HG03520 (cell line): ENCODE results near the gene NUDT5.

ENCODE experiments used
- ATAC-seq: cut with Tn5 transposase; IDR thresholded peaks from one replicate; pipeline ENCODE4 v1.9.1; 2021; ENCODE audit warnings: mild to moderate bottlenecking, moderate library complexity; ENCODE audit not compliant: unreplicated experiment

The NUDT5 gene

DNA sequence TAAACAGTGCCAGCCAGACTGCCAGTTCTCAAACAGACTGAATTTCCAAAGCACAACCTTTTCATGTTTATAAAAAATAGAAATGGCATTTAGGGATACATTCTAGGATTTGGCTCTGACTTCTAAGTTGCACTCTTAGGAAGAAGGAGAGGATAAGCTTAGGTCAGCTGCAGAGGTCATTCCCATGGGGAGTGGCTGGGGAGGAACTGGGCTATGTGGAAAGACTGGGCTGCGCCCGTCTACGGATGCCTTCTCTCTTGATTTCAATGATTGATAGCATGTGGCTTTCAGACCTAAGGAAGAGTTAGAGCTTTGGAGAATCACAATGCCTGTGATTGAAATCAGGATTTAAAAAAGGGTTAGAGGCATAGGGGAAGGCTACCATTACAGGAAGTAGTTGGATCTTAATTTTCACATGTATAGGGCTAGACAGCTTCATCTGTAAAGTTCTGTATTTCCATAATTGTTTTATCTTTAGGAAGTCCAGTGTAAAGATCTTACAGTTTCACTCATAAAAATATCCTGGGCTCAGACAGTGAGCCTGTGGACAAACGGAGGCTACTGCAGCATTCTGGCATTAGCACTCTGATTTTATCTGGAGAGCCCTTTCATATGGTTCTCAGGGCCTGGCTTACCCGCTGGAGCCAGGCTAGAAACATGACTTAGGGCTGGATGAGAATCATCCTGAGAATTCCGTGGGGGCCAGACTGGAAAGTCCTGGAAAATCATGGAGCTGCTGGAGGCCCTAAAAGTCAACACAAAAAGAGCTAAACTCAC, 29.5 kb downstream of the NUDT5 start:
- no peak for ATAC-seq

DNA sequence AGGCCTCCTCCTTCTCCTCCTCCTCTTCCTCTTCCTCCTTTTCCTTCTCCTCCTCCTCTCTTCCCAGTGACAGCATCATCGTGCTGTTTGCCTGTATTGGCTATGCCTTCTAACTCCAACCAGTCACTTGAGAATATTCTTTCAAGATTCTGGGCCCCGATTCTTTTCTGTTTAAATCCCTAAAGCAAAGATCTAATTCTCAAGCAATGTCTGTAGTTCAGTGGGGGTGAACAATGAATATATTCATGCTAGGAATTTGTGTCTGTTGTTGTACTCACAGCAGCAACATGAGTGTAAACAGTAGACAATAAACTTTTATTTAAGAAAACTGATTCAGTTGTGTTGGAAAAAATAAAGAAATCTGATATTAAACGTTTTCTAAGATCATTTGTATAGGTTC, 30.7 kb downstream of the NUDT5 start:
- no peak for ATAC-seq

DNA sequence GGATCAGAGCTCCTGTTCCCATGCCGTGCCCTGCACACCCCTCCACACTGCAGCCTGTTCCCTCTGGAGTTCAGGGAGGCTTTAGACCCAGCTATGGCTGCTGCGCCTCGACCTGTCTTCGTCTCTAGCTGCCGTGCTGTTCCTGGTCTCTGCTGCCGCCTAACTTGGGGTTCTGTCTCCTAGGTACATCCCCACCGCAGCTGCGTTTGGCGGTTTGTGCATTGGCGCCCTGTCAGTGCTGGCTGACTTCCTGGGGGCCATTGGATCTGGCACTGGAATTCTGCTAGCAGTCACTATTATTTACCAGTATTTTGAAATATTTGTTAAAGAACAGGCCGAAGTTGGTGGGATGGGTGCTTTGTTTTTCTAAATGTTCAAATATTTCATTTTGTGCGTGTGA, 31.6 kb downstream of the NUDT5 start:
- no peak for ATAC-seq

- ATAC-seq = no peak
Measured at GRCh38 chr10:12162927-12163326, 32.8 kb downstream of the NUDT5 start.

DNA sequence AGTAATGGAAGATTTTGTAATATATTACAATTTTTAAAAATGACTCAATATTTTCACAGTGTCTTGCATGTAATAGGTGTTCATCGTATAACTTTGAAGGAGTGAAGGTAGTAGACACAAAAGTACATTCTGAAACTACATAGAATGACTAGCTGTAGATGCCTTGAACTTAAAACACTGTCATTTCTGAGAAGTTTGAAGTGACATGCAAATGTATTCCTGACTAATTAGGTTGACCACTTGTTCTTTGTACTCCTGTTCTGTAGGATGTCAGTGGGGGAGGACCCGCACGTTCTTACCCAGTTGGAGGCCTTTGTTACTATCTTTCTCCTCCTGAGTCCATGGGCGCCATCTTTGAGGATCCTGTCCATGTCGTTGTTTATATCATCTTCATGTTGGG, 35.0 kb downstream of the NUDT5 start:
- ATAC-seq = no peak

- ATAC-seq = no peak
Measured at GRCh38 chr10:12158111-12158510, 37.6 kb downstream of the NUDT5 start.

DNA sequence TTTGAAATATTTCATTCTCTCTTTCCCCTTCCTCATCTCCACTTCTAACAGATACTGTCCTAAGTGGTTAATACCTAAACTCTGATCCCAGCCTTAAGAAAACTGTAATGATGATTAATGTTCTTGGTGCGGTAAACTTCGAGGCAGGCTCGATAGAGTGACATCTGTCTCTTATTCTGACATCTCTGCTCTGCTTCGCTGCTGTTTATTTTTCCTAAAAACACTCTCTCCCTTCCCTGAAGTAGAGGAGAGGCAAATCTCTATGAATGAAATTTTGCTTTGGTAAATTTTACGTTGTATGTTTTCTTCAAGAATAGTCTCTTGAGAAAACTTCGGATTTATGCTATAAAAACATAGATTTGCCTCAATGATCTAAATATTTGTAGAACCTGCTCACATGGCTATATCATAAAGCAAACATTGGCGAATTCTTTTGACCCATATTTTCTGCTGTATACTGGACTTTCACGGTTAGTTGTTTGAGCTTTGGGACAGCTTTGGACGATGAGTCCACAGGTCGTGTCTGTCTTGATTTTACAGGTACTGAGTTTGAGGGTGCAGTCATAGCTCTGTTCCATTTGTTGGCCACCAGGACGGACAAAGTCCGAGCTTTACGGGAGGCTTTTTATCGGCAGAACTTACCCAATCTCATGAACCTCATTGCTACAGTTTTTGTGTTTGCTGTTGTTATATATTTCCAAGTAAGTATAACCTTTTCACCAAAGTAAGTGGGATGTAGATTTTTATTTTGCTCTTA, 39.1 kb downstream of the NUDT5 start:
- no peak for ATAC-seq

DNA sequence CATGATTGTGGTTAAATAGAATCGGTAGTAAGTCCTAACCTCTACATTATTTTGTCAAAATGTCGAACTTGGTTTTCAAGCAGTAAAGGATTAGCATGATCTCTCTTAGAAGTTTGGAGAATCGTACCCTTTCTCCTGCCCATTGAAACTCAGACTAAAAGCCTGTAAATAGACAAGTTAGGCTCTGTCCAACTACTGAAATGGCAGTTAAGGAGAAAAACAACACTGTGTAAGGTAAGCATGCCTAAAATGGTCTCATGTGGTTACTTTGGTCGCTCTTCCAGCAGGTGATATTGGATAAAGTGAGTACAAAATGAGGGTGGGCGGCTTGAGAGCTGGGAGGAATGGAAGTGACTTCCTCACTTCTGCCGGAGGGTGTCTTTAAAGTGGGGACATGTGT, 41.2 kb downstream of the NUDT5 start:
- no peak for ATAC-seq

DNA sequence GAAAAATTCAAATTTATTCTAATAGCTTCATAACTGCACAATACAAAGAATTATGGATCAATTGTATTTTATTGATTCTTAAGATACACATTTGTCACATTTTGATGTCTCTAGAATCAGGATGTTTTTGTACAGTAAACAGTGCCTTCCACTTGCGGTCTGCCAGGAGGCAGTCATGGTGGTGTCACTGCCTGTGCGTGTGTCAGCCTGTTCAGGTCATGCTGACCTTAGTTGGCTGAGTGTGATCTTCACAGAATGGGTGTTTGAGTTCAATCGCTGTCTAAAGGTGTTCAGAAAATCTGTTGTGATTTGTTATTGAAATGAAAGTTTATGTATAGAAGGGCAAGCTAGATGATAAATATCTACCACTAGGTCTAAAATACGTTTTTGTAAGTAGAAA, 45.5 kb downstream of the NUDT5 start:
- no peak for ATAC-seq

GRCh38 chr10:12144538-12144937, 51.2 kb downstream of the NUDT5 start:
- no peak for ATAC-seq

DNA sequence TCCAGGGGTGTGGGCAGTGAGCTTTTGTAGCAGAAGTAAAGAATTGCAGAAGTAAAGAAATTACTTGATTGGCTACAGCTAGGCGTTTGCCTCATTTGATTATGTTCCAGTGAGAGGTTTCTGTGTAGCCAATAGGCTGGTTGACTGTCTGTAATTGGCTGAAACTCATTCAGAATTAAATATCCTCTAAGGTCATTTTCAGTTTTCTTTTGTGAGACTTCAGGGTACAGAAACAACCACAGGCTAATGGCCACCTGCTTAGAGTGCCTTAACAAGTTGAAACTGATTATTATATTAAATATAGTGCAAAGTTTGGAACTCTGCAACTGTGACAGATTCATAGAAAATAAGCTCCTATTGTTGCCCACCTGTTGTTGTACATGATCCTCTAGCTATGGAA, 55.7 kb downstream of the NUDT5 start:
- ATAC-seq = no peak

GRCh38 chr10:12135631-12136030, 60.1 kb downstream of the NUDT5 start:
- no peak for ATAC-seq

GRCh38 chr10:12130237-12130872, 65.3 kb downstream of the NUDT5 start:
- ATAC-seq = peak; percentile 38

DNA sequence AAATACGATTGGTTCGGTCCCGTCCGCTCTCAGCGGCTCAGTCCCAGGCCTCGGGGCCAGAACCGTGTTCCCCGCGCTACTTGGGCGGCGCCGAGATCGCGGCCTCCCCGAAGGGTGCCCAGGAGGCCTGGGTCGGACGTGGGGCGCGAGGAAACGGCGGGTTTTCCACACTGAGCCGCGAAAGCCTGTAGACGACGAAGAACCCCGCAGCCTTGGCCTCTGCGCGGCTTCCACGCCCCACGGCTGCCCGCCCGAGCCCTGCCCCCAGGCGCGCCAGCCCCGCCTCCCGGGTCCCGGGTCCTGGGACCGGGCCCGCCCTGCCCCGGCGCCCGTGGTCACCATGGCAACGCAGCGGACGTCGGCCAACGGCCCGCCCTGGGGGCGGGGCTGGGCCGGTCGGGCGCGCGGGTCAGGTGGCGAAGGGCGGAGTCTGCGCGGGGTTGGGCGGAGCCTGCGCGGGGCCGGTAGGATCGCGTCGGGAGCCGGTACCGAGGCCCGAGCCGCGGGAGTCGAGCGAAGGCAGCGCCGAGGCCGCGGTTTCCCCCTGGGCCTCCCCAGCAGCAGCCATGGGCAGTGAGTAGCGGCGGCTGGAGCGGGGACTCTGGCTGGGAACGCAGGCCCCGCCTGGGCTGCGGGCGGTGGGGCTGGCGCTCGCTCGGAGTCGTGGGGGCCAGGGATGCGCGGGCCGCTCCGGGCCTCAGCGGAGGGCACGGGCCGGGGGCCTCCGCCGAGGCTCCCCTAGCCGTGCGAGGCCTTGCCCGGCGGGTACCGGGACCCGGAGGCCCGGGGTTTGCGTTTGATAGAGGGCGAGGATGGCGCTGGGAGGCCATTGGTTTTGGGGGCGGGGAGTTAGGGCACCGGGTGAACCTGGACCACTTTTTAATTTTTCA, 66.2 kb downstream of the NUDT5 start, which contains the start of gene SEC61A2:
Gene SEC61A2, plus strand, starts transcription at position 456 of the 890 bp plus-strand sequence. Its CDS starts 111 bp downstream, at position 567.
- peak; percentile 86 for ATAC-seq

GRCh38 chr10:12121673-12122072, 74.0 kb downstream of the NUDT5 start:
- ATAC-seq = no peak
